ENCODE data around the gene NTHL1.

Gene NTHL1

GRCh38 chr16:2008009-2008526 lies 39.6 kb downstream of the NTHL1 start:
- no peak for DNase-seq (ENCODE audit: low spot score)

GRCh38 chr16:2007081-2007836 lies 40.4 kb downstream of the NTHL1 start:
- DNase-seq (ENCODE audit: low spot score) = no peak

- DNase-seq (ENCODE audit: low spot score) = no peak
These were observed 41.3 kb downstream of the NTHL1 start for GRCh38 chr16:2006317-2006716.

GRCh38 chr16:2005646-2006045 lies 42.0 kb downstream of the NTHL1 start:
- DNase-seq (ENCODE audit: low spot score) = no peak

- no peak for DNase-seq (ENCODE audit: low spot score)
These were observed 42.7 kb downstream of the NTHL1 start for GRCh38 chr16:2004795-2005517.

GRCh38 chr16:2003827-2004641 lies 43.6 kb downstream of the NTHL1 start:
- DNase-seq (ENCODE audit: low spot score) = peak; percentile 95

GRCh38 chr16:2003231-2003826 lies 44.3 kb downstream of the NTHL1 start:
- no peak for DNase-seq (ENCODE audit: low spot score)

- no peak for DNase-seq (ENCODE audit: low spot score)
These were observed 45.0 kb downstream of the NTHL1 start for GRCh38 chr16:2002406-2003230.

GRCh38 chr16:2001456-2002355 lies 45.9 kb downstream of the NTHL1 start:
- no peak for DNase-seq (ENCODE audit: low spot score)

- DNase-seq (ENCODE audit: low spot score) = no peak
These were observed 46.6 kb downstream of the NTHL1 start for GRCh38 chr16:2001035-2001434.

- DNase-seq (ENCODE audit: low spot score) = no peak
These were observed 47.6 kb downstream of the NTHL1 start for GRCh38 chr16:1999866-2000514.

- DNase-seq (ENCODE audit: low spot score) = no peak
These were observed 48.5 kb downstream of the NTHL1 start for GRCh38 chr16:1998852-1999801.

GRCh38 chr16:1998360-1998835 lies 49.2 kb downstream of the NTHL1 start:
- DNase-seq (ENCODE audit: low spot score) = no peak

GRCh38 chr16:1997494-1998359 lies 49.9 kb downstream of the NTHL1 start:
- peak; percentile 73 for DNase-seq (ENCODE audit: low spot score)

- DNase-seq (ENCODE audit: low spot score) = no peak
These were observed 53.9 kb downstream of the NTHL1 start for GRCh38 chr16:1993731-1994131.

- no peak for DNase-seq (ENCODE audit: low spot score)
These were observed 54.8 kb downstream of the NTHL1 start for GRCh38 chr16:1992704-1993317.
